ENCODE measurements around the gene VSX1.

VSX1 gene

DNA sequence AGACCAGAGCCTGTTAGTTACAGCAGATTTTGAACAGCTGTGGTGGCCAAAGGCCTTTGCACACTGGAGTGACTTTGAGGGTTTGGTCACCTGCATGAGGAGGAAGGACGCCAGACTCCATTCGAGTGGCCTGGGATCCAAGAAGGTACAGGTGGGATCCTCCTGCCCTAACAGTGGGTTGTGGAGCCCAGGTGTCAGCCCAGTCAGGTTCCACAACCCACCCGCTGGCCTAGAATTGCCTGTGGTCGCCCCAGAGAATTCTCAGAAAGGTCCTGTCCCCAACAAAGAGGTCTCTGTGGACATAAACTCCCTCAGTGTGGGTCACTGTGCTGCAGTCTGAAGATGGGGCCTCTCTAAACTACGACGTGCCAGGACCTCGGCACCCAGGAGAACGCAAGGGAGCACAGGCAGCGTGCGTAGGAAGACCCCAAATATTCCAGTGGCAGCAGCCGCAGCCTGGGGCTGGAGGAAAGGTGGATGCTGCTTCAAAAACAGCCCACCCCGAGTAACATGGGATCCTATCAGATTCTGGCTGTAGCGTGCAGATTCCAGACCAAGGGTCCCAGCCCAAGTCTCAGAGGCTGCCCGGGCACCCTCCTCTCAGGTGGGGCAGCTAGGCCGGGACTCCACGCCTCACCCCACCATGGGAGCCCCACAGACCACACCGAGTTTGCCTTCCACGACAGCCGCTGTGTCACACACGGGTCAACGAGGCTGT is 40.0 kb downstream of the VSX1 start:
- no peak for DNase-seq (ENCODE audit: low read depth in 1 of 2, low spot score in 1 of 2)

DNA sequence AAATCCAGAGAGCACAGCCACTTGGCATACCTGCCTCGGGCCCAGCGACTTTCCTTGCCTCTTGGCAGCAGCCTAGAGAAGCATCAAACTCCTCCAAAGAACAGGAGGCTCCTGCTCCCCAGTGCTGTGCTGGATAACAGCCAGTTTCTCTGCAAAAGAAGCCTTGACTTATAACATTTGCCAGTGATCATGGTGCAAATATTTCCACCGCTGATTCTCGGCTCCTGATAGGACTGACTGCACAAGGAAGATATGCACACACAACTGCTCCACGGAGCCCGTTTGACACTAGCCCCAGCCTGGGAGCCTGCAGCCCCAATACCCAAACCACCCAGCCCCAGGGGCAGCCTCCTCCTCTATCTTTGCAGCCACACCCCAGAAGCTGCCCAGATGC is 41.5 kb downstream of the VSX1 start:
- no peak for DNase-seq (ENCODE audit: low read depth in 1 of 2, low spot score in 1 of 2)

DNA sequence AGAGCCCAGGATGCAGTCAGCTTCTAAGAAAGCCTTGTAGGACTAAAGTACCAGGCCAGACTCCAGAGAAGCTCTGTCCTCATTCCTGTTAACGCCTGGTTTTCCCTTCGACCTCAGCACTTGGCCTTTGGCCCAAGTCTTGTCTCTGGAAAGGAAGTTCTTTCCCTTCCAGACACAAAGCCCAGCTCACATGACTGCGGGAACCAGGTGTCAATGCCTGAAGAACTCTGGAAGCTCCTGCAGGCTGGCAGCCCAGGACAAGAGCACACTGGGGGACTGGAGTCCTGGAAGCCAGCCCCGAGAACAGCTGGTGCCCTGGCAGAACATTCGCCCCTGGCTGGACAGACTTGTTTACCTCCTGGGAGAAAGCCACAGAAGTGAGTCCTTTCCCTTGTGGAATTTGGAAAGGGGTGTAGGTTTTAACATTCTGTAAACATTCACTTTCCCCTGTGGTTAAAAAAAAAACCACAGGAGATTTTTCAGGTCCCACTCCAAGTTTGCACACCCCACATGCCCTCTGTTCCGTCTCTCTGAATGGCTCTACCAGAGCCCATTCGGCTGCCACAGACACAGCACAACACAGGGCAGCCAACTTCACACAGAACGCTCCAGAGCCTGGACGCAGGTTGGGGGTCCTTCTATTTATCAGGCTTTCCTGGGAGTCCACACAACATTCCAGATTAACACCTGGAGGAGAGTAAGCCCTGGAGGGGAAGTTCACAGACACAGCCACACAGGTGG is 42.1 kb downstream of the VSX1 start:
- DNase-seq (ENCODE audit: low read depth in 1 of 2, low spot score in 1 of 2), result no peak

DNA sequence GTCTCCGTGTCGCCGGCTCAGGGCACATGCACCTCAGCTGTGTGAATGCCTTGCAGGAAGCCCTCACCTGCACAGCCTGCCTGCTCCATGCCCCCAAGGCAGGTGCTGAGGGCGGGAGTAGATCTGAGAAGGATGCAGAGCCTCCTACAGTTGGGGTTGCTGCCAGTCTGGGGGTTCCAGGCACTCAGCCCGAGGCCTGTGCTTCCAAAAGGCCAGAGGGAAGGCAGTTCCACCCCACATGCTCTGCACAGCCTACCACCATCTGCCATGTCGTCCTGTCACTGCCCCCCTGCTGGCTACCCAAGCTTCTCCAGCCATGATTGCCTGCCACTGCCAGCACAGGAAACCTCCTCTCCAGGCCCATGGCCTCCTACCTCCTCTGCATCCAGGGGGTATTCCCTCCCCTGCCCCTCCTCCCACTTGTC is 43.3 kb downstream of the VSX1 start:
- DNase-seq (ENCODE audit: low read depth in 1 of 2, low spot score in 1 of 2), result no peak

DNA sequence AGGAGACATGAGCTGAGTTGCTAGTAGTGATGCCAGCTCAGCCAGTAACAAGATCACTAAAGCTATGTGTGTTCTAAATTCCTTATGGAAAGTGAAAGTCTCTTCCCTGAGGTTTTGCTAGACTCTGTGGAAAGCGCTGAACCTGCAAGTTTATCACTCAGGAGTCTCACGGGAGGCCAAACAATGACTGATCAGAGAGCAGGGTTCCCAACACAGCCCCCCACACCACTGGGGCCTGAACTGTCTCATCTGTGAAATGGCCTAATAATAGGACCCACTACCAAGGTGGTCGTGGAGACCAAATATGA is 43.9 kb downstream of the VSX1 start:
- DNase-seq (ENCODE audit: low read depth in 1 of 2, low spot score in 1 of 2), result no peak

DNA sequence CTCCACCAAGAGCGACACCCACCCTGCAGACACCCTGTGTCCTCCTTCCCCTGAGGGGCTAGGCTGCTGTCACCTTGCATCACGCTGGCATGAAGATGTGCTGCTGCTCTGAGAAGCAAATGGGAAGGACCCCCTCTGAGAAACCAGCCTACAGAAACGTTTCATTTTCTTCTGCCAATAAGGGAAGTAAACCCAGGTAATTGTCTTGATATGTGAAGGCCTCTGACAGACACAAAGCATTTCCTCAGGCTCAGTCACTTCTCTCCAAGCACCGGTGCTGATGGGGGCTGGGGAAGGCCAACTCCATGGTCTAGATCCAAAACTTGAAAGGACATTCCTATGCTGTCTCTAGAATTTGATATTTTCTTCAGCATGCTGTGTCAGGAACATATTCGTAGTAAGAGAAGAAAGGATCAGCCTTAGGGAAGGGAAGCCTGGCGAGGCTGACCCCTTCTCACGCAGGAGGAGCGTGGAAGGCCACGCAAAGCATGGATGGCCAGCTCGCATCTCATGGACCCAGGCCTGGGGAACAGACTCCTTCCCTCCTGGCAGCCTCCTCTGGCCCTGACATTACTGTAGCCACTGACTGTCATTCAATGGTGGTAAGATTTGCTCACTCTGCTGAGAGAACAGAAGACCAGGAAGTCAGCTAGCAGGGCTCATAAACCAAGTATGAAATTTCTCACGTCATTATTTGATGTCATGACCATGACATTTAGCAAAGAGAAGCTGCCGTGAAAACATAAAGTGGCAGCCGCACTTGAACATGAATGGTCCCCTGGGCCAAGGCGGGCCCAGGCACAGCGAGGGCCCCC is 44.4 kb downstream of the VSX1 start:
- no peak for DNase-seq (ENCODE audit: low read depth in 1 of 2, low spot score in 1 of 2)

DNA sequence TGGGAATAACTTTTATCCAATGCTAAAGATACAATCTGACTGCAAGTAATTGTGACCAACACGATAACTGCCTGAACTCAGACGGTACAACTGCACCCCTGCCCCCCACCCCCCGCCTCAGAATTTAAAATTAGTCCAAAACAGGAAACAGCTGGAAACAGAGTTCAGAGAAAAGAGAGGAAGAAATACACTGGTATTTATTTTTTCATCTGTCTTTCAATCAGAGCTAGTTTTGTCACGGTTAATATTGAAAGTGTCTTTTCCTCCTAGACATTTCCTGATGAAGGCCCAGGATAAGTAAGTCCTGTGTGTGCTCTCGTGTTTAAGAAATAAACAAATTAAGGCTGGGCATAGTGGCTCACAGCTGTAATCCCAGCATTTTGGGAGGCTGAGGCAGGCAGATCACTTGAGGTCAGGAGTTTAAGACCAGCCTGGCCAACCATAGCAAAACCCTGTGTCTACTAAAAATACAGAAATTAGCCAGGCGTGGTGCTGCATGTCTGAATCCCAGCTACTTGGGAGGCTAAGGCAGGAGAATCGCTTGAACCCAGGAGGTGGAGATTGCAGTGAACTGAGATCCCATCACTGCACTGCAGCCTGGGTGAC is 45.5 kb downstream of the VSX1 start:
- no peak for DNase-seq (ENCODE audit: low read depth in 1 of 2, low spot score in 1 of 2)

DNA sequence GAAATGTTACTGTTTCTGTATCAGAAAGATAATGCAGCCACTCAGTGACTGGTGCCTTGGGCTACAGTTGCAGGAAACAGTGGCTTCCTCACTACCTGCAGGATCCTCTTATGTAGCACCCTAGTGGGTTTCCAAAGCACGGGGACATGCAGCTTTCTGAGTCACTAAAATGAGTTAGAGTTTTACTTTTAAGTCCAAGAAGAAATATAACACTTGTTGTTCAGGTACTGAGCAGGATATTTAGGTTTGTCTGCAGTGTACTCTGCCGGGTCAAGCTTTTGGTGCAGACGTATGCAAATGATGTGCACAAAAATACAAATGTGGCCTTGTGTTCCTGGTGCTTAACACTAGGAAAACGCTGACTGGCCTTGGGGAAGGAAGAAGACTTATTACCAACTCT is 46.0 kb downstream of the VSX1 start:
- no peak for DNase-seq (ENCODE audit: low read depth in 1 of 2, low spot score in 1 of 2)

DNA sequence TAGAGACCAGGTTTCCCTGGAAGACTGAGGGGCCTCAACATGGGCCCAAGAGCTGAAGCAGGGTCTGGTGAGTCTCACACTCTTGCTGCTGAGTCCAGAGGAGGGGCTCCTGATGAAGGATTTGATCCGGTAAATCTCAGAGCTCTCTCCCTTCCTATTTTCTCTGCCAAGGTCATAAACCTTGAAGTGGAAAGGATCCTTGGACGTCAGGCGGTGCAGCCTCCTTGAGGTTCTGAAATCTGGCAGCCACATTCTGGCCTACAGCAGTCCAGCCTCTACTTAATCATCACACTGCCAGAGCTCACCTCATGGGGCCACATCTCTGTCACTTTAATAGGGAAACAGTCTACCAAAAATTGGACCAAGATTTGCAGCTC is 48.0 kb downstream of the VSX1 start:
- no peak for DNase-seq (ENCODE audit: low read depth in 1 of 2, low spot score in 1 of 2)

DNA sequence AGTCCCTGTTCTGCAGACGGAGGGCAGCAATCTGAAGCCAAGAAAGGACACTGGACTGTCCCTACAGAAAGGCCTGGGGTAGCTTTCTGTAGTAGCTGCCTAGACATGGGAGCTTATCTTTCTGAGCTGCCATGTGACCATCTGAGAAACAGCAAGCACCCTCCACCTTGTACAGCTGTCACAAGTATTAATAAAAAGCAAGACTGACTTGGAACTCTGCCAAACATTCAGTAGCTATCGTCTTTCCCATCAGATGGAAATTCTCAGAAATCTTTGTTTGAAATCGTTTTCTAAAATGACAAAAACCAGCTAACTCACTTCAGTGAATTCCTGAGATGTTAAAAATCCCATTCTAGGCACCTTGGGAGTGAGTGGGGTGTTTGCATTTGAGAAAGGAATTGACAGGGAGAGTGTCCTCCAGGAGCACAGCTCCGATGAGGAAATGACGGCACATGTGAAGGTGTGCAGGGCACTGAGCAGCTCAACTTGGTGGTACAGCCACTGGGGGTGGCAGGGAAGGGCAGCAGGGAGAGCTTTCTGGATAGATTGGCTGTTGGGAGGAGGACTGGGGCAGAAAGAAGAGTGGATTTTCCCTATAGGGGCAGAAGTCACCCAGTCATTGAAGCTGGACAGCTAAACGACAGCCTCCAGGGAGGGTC is 48.5 kb downstream of the VSX1 start:
- DNase-seq (ENCODE audit: low read depth in 1 of 2, low spot score in 1 of 2), result no peak

DNA sequence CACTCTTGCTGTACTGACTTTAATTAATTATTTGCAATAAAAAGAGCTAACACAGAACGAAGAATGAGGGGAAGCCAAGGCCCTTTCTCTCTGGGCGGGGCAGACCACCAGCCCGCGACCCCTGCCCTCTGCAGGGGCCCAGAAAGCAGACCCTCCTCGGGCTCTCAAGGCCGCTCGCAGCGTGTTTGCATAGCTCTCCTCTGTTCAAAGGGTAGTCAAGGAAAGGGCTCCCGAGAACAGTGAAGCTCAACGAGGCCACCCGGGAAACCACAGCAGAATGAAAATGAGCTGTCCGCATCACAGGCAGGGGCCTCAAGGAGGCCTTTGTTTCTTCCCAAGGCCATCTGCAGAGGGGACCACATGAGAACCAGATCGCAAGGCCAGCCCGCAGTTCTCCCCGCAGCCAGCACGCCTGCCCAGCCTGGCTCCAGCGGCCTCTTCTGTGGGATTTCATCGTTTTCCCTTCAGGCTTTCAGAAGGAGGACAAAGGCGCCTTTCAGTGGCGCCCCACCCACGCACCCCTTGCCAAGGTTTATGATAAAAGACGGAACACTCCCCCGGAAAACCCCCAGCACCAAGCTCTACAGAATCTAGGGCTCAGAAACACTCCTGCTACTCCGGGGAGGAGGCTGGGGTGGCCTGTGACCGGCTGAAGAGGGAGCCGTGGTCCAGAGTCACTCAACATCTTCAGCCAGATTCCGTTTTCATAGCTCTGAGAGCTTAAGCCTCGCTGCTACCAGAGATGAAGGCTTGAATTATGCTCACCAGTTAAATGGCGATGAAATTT is 49.3 kb downstream of the VSX1 start:
- DNase-seq (ENCODE audit: low read depth in 1 of 2, low spot score in 1 of 2), result no peak

DNA sequence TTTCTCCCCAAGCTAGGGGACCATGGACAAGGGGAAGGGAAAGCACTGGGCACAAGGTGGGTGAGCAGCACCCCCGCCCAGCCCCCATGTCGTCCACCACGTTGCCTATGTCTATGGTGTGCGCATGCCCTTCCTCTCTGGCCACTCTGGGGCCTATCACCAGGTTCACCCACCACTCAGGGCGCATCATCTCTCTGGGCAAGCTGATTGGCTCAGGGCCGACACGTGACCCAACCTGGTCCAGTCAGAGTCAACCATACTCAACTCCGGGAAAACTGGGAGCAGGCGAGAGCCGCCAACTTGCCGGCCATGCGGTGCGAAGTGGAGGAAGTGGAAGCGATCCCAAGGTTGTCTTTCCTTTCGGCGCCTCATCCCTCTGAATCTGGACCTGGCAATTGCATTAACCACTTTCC is 49.9 kb downstream of the VSX1 start:
- DNase-seq (ENCODE audit: low read depth in 1 of 2, low spot score in 1 of 2), result no peak

DNA sequence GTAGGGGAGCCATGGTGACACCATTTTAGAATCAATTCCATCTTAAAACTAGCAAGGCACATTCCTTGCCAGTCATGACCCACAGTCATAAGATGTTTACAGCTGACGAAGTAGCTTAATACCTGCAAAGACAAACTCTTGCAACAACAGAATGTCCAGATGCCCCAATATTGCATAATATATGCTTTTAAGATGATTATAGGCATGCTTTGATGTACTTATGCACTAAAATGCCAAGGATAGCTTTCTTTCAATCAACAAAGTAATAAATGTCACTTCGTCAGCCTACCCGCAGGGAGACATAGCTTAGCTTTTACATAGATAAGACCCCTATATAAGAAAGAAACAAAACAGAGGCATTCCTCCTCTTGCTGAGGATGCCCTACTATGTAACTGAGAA is 50.7 kb downstream of the VSX1 start:
- DNase-seq (ENCODE audit: low read depth in 1 of 2, low spot score in 1 of 2), result no peak

DNA sequence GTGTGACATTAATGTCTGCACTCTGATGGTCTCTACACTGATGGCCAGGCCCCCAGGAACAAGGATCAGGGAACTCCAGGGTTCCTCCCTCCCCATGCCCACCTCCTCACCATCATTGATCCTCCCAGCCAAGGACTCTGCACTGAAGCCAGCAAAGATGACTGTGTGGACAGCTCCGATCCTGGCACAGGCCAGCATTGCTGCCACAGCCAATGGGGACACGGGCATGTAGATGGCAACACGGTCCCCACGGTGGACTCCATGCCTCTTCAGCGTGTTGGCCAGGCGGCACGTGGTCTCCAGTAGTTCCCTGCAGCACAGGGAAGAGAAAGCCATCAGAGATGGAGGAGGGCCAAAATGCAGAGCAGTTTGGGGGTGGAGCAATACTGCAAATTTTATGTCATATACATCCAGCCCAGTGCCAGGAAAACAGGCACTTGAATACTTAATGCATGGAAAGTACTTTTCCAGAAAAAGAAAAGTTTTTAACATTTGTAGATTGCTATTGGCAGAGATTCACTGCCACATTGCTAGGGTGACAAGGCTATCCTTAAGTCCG is 51.2 kb downstream of the VSX1 start:
- no peak for DNase-seq (ENCODE audit: low read depth in 1 of 2, low spot score in 1 of 2)

DNA sequence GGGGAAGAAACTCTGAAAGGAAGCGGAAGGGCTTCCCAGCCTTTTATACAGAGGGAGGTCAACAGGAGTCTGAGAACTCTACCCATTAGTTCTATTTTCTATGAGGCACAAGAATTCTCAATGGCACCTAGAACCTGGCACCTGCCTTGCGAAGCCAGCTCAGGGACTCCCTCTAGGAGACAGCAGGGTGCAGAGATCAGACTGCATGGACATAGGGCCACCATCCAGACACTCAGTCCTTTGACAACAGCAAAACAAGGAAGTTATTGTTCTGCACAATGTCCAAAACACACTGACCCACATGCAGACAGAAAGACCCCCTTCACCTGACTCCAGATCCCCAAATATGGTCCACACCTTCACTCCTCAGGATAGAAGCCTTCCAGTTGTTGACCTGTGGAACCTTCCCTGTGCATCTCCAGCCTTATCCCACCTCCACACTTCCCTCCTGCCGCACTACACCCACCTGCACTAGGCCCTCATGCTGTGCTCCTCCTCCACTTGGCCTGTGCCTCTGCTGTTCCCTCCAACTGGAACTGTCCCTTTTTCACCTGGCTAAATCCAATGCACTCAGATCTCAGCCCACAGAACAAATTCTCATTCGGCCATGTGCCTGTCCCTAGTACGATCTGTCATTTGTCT is 51.8 kb downstream of the VSX1 start:
- DNase-seq (ENCODE audit: low read depth in 1 of 2, low spot score in 1 of 2), result no peak

DNA sequence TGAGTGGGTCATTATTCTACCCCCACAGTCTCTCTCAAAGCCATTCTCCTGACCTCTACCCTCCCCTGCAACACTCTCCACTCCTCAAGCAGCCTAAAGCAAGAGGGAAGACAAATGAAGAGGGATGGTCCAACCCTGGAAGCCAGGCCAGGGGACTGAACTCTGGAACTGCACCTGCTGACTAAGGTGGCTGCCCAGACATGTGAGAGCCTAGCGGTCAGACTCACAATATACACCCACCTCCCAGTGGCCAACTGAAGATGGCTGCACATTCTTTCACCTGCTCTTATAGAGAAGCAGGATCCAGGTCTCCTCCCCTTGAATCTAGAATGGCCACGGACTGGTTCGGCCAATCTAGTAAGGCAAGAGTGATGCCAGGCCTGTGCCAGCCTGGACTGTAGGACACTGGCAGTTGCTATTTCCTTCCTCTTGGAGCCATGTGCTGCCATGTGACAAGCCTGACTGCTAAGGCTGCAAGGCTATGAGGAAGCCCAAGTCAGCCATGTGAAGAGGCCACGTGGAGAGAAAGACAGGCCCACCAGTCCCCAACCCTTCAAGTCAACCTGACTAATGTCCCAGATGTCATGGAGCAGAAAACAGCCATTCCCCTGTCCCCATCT is 55.8 kb downstream of the VSX1 start:
- DNase-seq (ENCODE audit: low read depth in 1 of 2, low spot score in 1 of 2), result no peak

Measured in activated CD4-positive, alpha-beta T cell treated with anti-CD3 and anti-CD28 coated beads, Interleukin-2, amount 50 U/mL, for 24 hours (primary cell).